Muscle layer of colon (tissue), 2 donors: Measurements from ENCODE around the gene TMEM72.

Experiments used
- H3K27ac ChIP-seq: one replicate; pipeline ENCODE4 v1.7.0; 2013; ENCODE audit warnings: low read depth, mild to moderate bottlenecking, low read length, moderate library complexity
- H3K27me3 ChIP-seq, 2 donors: one replicate each; pipeline ENCODE4 v1.7.0; 2013; ENCODE audit warnings: low read length in 2 of 2, mild to moderate bottlenecking in 2 of 2; ENCODE audit not compliant: insufficient read depth in 2 of 2, control insufficient read depth in 1 of 2
- H3K36me3 ChIP-seq: one replicate; pipeline ENCODE4 v1.7.0; 2013; ENCODE audit warnings: mild to moderate bottlenecking, low read length; ENCODE audit not compliant: insufficient read depth
- H3K4me1 ChIP-seq: one replicate; pipeline ENCODE4 v1.7.0; 2013; ENCODE audit warnings: mild to moderate bottlenecking, low read length; ENCODE audit not compliant: insufficient read depth
- H3K4me3 ChIP-seq, 2 donors: one replicate each; pipeline ENCODE4 v1.7.0; 2013; ENCODE audit warnings: low read length in 2 of 2, low read depth in 1 of 2, mild to moderate bottlenecking in 1 of 2, moderate library complexity in 1 of 2
- H3K9ac ChIP-seq: one replicate; pipeline ENCODE4 v1.7.0; 2013; ENCODE audit warnings: low read length
- H3K9me3 ChIP-seq: one replicate; pipeline ENCODE4 v1.7.0; 2013; ENCODE audit warnings: mild to moderate bottlenecking, low read length
- donor health status: abdominal sarcoma.
- donor health status: Adenocarcinoma of cecum.

TMEM72 gene

GRCh38 chr10:44960088-44960460 is 48.9 kb downstream of the TMEM72 start:
- H3K4me1 ChIP-seq: peaks cover 51% of the 10 kb centered on the region
- H3K9me3 ChIP-seq: no peaks in the 10 kb centered on the region

DNA sequence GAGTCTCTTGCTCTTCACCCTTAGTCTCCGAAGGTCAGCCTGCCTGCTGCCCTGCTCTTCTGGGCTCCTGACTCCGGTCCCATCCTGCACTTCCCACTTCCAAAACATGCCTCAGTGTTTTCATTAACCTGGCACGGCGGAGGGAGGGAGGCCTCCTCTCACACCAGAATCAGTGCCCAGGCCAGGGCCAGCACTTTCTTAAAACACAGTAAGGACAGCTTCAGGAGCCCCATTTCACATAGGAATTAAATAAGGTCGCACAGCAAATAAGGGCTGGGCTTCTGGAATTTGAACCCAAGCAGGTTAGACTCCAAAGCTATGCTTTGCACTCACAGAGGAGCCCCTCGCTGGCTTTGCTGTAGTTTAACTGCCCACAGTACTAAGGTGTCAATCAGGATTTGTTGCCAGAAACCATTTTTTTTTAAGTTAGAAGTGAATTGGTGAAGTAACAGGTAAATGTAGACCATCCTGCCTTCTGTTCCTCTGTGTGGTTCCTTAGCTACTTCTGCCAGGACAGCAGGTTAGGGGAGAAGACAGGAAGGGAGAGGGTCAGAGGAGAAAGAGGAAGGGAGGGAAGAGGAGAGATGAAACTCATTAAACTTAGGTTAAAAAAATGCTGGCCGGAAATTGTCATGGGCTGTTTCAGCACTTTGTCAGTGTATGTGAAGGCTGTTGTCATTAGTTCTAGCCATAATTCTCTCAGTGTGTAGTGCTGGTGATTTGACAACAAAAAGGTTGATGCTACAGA is 49.5 kb downstream of the TMEM72 start:
- Histone ChIP-seq H3K4me3 (peak overlapping the region in 1 of 2 donors; percentile 75), H3K9ac (peak overlapping the region; percentile 3), H3K27ac (peak overlapping the region; percentile 66), H3K27me3 (no peaks in the 10 kb centered on the region), H3K36me3 (peaks cover 9% of the 10 kb centered on the region), H3K4me1 (peaks cover 51% of the 10 kb centered on the region), H3K9me3 (no peaks in the 10 kb centered on the region)

More at GRCh38 chr10:44960088-44960460, 48.9 kb downstream of the TMEM72 start:
- H3K27me3 ChIP-seq: no peaks in the 10 kb centered on the region
- H3K27ac ChIP-seq: peak overlapping the region; percentile 66
- H3K36me3 ChIP-seq: peaks cover 9% of the 10 kb centered on the region
- H3K9ac ChIP-seq: peak overlapping the region; percentile 3
- H3K4me3 ChIP-seq: peak overlapping the region; percentile 75 to 81

- Histone ChIP-seq H3K9ac (no peak overlapping the region), H3K36me3 (peaks cover 5% of the 10 kb centered on the region), H3K27me3 (no peaks in the 10 kb centered on the region), H3K9me3 (no peaks in the 10 kb centered on the region), H3K27ac (no peak overlapping the region), H3K4me1 (peaks cover 53% of the 10 kb centered on the region), H3K4me3 (peak overlapping the region in 1 of 2 donors; percentile 75)
Measured at GRCh38 chr10:44961230-44961571, 50.1 kb downstream of the TMEM72 start.

DNA sequence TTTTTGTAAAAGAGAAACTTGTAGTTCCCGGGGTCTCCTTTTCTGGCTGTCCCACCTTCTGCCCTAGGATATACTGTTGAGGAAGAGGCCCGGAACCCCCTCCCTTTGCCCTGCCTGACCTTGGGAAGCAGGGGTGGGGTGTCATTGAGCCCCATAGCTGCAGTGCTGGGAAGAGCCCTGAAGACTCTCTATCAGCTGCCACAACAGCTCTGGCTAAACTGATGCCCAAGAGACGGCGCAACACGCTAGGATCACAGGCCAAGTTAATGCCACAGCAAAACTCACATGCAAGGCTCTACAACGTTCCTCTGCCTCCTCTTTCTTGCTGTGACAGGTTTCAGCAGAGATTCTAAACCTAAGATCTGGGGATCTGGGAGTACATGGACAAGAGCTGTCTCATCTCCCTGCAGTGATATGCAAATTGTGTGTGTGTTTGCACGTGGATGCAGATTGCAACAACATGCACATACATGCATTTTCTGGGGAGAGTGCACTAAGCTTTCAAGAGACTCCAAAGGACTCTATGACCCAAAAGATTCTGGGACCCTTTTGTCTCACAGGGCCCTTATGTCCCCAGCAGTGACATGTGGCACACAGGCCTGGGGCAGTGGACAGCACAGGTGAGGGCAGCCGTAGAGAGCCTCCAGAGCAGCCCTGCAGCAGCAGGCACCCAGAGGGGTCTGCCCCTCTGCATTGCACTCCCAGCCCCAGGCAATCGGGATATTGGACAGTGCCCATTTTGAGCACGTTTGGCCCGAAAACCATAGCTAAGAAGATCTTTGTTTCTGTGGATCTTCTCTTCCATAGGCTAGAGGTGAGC is 51.0 kb downstream of the TMEM72 start:
- H3K36me3 ChIP-seq: no peaks in the 10 kb centered on the region
- H3K27ac ChIP-seq: no peak overlapping the region
- no peak overlapping the region for H3K9ac ChIP-seq
- no peaks in the 10 kb centered on the region for H3K27me3 ChIP-seq
- no peak overlapping the region for H3K4me3 ChIP-seq
- no peaks in the 10 kb centered on the region for H3K9me3 ChIP-seq
- peaks cover 60% of the 10 kb centered on the region for H3K4me1 ChIP-seq

DNA sequence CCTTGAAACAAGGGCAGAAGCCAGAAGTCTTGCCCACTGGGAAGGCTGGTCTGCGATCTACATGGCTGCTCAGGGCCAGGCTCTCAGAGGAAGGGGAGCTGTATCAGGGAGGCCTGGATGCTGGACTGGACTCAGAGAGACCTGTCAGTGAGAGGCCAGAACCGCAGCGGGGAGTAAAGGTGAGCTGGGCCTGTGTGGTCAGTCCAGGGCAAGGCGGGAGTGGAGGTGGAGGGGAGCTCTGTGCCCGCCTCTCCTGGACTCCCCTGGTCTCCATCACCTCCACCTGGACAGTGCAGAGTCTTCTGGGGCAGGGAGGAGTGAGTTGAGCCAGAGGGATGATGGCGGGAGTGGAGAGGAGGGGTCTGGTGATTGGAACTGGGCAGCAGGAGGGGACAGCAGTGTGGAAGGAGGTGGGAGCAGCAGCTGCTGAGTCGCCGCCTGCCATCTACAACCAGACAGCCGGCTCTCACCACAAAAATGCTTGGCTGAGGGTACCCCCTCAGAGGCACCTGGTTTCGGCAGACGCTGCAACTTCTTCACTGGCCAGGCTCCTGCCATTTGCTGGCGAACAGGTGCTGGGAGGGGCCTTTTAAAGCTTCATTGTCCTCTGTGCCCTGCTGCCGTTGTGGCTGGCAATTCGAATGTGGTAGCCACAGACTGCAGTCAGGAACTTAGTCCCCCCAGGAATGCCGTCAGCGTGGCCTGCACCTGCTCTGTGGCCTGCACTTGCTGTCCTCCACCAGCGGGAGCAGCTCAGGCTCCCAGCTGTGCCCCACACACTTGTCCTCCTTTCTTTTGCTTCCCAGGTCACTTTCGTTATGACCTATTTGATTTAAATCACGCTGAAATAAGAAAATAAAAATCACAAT is 52.0 kb downstream of the TMEM72 start:
- Histone ChIP-seq H3K4me3 (no peak overlapping the region), H3K27me3 (no peaks in the 10 kb centered on the region), H3K27ac (no peak overlapping the region), H3K4me1 (peaks cover 58% of the 10 kb centered on the region), H3K9ac (no peak overlapping the region), H3K9me3 (no peaks in the 10 kb centered on the region), H3K36me3 (no peaks in the 10 kb centered on the region)

DNA sequence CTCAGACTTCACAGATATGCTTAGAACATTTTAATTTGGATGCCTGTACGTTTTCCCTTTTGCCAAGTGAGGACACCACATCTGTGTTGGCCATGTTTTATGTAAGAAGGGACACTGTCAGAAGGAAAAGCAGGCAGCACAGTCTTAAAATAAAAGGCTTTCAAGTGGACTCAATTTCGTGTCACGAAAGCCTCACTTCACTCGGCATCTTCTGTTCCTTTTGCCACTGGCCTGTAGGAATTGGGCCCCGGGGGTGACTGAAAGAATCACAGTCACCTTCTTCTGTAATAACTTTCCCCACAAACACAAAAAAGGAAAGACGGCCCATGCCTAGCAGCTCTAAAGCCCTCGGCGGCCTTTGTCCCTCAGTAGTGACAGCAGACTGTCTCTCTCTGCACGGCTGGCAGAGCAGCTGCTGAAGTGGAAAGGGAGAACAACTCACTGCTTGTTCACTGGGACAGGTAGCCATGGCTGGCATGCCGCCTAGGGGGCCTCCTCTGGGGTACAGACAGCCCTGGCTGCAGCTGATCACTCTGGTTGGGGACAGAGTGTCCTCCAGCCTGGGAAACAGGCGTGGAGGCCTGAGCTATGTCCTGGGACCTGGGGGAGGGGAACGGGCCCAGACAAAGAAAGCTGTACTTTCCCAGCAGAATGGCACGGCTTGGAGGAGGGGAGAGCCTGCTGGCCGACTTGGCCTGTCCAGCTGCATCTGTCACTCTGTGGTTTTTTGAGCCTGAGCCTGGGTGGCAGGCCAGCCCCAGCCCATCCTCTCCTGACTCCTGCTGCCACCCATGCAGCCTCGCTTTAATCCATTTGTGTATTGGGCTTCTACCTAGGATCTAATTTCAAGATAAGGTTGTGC is 52.9 kb downstream of the TMEM72 start:
- no peak overlapping the region for H3K9ac ChIP-seq
- no peaks in the 10 kb centered on the region for H3K9me3 ChIP-seq
- H3K36me3 ChIP-seq: no peaks in the 10 kb centered on the region
- no peaks in the 10 kb centered on the region for H3K27me3 ChIP-seq
- no peak overlapping the region for H3K4me3 ChIP-seq
- peaks cover 56% of the 10 kb centered on the region for H3K4me1 ChIP-seq
- H3K27ac ChIP-seq: no peak overlapping the region

GRCh38 chr10:44965104-44965503 is 54.0 kb downstream of the TMEM72 start:
- H3K9ac ChIP-seq: no peak overlapping the region
- peaks cover 55% of the 10 kb centered on the region for H3K4me1 ChIP-seq
- no peak overlapping the region for H3K27ac ChIP-seq
- H3K36me3 ChIP-seq: peaks cover 2% of the 10 kb centered on the region
- no peak overlapping the region for H3K4me3 ChIP-seq
- H3K9me3 ChIP-seq: no peaks in the 10 kb centered on the region
- H3K27me3 ChIP-seq: no peaks in the 10 kb centered on the region

DNA sequence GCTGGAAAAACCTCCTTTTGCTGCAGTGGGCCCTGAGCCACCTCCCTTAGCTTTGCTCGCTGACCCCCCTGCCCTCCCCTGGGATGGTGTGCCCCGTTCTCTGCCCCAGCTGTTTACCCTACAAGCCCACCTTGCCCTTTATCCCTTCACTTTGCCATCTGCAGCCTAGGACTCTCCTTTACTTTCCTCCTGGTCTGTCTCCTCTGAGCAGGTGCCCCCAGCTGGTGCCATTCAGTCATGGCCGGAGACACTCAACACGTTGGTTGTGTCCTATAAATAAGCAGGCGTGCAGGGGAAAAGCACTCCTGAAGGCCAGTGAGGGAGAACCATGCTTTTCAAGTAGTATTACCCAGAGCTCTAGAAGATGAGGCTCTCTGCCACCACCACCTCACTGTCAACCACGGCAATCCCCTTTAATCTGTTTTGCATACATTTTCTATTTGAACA is 54.5 kb downstream of the TMEM72 start:
- Histone ChIP-seq H3K27me3 (no peaks in the 10 kb centered on the region), H3K4me1 (peaks cover 49% of the 10 kb centered on the region), H3K36me3 (peaks cover 8% of the 10 kb centered on the region), H3K27ac (no peak overlapping the region), H3K9ac (no peak overlapping the region), H3K4me3 (no peak overlapping the region), H3K9me3 (no peaks in the 10 kb centered on the region)

GRCh38 chr10:44966129-44966815 is 55.1 kb downstream of the TMEM72 start:
- H3K36me3 ChIP-seq: peaks cover 8% of the 10 kb centered on the region

DNA sequence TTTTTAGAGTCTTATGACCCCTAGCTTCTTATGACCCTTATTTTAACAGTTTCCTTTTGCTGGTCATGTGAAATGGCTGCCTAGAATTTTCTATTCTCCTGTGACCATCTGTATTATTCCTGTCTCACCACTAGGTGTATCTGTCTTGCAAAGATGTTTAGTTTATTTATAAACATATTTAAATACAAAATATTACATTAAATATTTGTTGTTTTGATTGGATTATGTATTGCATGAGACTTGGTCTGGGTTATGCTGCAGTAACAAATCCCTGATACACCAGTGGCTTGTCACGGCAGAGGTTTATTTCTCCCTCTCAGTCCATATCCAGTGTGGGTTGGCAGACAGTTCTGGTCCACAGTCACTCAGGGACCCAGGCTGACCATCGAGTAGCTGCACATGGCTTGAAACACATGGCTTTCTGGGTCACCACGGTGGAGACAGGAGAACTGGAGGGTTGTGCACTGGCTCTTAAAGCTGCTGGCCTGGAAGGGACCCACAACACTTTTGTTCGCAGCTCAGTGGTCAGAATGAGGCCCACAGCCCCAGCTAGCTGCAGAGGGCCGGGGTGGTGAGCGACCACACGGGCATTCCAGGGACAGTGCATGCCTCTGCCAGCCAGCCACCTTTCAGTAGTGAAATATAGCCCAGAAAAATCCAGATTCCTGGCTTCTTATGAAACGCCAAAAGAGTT is 55.8 kb downstream of the TMEM72 start:
- H3K9me3 ChIP-seq: no peaks in the 10 kb centered on the region
- no peak overlapping the region for H3K4me3 ChIP-seq
- H3K9ac ChIP-seq: no peak overlapping the region
- no peak overlapping the region for H3K27ac ChIP-seq
- peaks cover 46% of the 10 kb centered on the region for H3K4me1 ChIP-seq
- no peaks in the 10 kb centered on the region for H3K27me3 ChIP-seq
- H3K36me3 ChIP-seq: peaks cover 12% of the 10 kb centered on the region

More at GRCh38 chr10:44966129-44966815, 55.1 kb downstream of the TMEM72 start:
- Histone ChIP-seq H3K9me3 (no peaks in the 10 kb centered on the region), H3K27ac (no peak overlapping the region), H3K27me3 (no peaks in the 10 kb centered on the region), H3K4me1 (peaks cover 46% of the 10 kb centered on the region), H3K4me3 (no peak overlapping the region), H3K9ac (no peak overlapping the region)
